Kidney glomerular epithelial cell (primary cell): ENCODE measurements around the gene AGK.

Experiments
- DNase-seq: peaks from one replicate; lab custom pipeline; 2025; lab: John Stamatoyannopoulos, UW

Gene AGK

GRCh38 chr7:141551094-141551781, at the start of gene AGK:
TSS of gene AGK (plus strand) at chr7:141551410. CDS start at chr7:141555467, 4,057 bp downstream.
- peak; percentile 64 for DNase-seq

GRCh38 chr7:141501451-141501850, 49.8 kb upstream of the AGK start:
- DNase-seq: no peak

DNA sequence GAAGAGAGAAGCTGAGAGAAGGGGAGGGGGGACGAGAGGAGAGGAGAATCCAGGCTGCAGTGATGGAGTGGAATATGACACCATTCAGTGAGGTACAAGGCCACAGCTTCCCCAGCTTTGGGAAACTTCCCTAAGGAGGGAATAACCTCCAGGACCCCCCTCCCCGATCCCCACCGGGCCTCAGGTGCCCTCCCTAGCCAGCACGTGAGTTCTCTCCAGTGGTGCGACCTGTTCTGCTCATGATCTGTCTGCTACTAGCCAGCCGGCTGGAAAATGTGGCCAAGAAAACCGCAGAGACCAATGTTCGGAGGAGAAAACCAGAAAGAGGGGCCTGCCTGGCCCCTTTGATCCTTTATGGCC, 39.9 kb upstream of the AGK start:
- DNase-seq: no peak

DNA sequence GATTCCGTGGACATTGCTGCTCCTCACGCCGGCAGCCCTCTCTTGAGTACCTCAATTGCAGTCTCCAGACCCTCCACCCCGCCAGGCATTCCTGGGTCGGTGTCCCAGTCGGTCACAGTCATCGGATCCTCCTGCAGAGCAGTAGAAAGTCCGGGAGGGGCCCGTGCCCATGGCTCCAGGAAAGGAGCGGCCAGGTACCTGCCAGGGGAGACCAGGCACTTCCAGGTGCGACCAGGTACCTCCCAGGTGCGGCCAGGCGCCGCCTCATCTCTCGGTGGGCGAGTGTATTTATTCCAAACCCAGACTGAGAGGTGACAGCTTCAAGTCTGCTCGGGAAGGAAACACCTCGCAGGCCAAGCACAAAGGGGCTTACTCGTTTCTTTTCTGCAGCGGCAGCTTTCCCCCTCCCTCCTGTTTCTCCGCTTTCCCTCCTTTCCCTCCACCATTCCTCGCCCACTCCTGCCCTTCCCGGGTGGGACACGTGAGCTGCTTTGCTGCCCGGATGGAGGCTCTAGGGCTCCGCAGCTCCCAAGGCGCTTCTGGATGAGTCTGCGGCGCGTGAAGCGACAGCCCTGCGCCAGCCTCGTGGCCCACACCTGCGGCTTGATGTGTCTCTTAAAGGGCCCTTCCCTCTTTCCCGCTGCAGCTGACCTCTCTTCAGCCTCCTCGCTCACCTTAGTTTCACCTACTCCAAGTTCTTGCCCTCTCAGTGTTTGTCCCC, 39.4 kb upstream of the AGK start:
- no peak for DNase-seq

GRCh38 chr7:141512597-141512996, 38.6 kb upstream of the AGK start:
- no peak for DNase-seq

DNA sequence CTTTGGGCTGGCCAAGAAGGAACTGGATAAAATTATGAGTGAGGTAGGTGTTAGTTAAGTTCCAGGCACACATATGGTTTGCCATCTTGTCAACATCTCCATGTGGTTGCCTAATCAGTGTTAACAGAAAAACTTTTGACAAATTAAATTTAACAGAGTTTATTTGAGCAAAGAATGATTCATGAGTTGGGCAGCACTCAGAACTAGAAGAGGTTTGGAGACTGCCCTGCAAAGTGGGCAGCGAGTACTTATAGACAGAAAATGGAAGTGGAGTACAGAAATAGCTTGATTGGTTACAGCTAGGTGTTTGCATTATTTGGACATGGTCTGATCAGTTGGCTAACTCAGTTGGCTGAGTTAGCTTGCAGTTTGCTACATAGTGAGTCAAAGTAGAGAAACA, 37.5 kb upstream of the AGK start:
- DNase-seq: no peak

- DNase-seq: no peak
Observed at GRCh38 chr7:141515941-141516340, 35.3 kb upstream of the AGK start.

DNA sequence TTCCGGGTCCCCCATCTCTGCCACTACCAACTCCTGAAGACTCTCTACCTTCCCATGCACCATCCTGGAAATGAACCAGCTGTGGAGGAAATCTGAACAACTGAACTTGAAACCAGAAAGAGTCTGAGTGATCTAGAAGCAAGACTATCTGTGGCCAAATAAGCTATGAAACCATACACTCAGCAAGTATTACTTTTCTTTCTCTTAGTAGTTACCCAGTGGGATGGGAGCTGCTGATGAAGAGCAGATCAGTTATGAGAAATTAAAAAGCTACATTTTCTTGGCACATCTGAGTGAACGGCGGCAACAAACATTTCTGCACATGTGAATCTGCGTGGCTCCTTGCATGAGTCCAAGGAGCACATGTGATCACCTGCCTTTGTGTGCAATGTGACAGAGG, 31.6 kb upstream of the AGK start:
- DNase-seq: no peak

DNA sequence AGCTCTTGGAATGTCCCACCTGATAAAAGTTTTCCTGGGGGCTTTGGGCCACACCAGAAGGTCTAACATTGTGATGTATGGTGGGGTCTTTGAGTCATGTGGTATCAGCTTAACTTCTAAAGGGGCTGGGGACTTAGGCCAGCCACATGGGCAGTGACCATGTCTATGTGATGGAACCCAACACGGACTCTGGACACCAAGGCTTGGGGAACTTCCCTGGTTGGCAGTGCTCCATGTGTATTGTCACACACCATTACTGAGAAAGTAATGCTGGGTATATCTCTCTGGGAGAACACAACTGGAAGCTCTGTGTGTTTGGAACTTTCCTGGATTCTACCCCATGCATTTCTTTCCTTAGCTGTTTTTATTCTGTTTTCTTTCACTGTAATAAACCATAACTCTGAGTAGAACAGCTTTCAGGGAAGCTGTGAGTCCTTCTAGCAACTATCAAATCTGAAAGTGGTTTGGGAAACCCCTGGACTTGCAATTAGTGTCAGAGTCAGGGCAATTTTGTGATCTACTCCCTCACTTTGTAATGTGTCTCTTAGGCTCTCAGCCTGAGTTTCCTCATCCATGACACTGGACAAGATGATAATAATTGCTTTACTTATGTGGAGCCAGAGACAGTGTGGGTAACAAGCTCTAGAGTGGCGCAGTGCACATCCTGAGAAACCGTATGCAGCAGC, 28.4 kb upstream of the AGK start:
- no peak for DNase-seq

DNA sequence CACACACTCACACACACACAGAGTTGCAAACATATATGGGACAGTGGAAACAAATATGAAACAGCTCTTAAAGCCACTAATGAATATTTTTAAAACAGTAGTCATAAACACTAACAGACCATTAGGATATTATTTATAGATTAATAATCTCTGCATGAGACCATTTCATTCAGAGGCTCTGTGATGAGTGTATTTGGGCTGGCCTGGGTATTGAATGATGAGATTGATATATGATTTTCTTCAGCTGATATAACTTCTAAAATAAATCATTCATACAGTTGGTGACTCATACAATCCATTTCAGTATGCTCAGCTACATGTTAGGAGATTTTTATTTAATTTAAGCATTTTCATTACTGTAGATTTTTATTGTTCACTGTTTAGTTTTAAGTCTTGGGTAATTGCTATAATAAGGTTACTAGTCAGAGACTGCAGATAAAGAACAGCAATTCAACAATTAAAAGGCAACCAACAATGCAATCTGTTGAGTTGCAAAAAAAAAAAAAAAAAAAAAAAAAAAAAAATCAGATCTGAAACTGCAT, 25.2 kb upstream of the AGK start:
- DNase-seq: no peak

GRCh38 chr7:141527076-141527475, 24.1 kb upstream of the AGK start:
- no peak for DNase-seq

DNA sequence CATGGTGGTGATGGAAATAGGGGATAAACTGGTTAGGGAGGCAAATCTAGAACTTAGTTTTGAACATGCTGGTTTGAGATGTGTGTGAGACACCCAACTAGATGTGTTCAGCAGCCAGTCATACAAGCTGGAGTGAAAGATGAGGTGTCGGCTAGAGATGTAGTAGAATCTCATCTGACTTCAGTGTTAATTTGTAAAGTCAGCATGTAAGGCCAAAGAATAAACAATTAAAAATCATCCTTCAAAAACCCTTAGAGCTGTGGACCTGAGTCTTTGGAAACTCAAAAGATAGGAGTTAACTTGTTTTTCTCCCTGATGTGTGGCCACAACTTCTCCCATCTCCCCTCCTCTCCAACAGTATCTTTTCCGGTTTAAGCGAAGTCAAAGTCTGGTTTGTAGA, 22.8 kb upstream of the AGK start:
- DNase-seq: no peak

- DNase-seq: peak; percentile 68
Observed at GRCh38 chr7:141533149-141533949, 17.9 kb upstream of the AGK start.

GRCh38 chr7:141534757-141535737, 16.2 kb upstream of the AGK start:
- no peak for DNase-seq

DNA sequence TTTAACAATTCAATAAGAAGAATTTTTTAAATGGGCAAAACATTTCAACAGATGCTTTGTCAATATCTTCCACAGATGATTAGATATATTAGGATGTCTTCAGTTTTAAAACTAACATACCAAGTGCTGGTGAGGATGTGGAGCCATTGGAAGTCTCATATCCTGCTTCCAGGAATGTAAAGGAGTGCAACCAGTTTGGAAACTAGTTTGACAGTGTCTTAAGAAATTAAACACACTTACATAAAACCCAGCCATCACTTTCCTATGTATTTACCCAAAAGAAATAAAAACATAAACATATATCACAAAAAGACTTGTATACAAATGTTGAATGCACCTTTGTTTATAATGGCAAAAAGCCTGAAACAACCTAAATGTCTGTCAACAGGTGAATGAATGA, 13.3 kb upstream of the AGK start:
- no peak for DNase-seq

GRCh38 chr7:141541375-141541774, 9.8 kb upstream of the AGK start:
- no peak for DNase-seq

DNA sequence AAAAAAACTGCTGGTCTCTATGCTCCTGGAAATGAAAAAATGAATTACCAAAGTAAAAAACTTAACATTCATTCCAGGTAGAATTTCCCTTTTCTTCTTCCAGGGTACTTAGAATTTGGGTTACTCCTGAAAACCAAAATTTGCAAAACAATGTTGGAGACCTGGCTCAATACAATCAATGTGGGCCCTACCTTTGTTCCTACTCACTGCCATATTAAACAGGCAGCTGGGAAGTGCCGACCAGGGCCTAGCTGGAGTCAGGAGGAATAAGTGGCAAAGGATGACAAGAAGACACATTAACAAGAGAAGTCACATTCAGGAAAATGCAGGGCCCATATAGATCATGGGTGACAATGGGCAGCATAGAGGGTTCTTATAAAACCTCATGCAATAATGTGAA, 6.4 kb upstream of the AGK start:
- DNase-seq: no peak

GRCh38 chr7:141549582-141549981, 1.6 kb upstream of the AGK start:
- no peak for DNase-seq

- DNase-seq: no peak
Observed at GRCh38 chr7:141550386-141551093, 670 bp upstream of the AGK start.

DNA sequence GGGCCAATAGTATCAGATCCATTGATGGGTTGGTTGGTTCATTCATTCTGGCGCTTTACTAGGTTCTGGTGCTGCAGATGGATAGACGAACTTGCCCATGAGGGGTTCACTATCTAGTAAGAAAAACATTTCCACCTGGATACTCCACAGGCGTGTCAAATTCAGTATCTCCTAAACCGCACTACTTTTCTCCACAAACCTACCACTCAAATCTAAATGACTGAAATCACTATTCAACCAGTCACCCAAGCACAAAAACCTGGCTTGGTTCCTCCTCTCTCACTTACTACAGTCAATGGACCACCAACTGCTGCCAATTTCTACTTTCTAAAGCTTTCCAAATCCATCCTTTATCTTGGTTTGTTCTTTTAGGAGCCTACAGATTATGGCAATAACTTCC, 572 bp downstream of the AGK start:
- DNase-seq: no peak
